ENCODE data around the gene FYN. TPM values are rescaled to one million over a fixed set of nuclear protein-coding genes. Genes with fewer than 3 reads are reported as not detected.
A peak's percentile ranks its signal among the peaks of the same experiment; 100 is the strongest.

Gene FYN
- total and polyA plus RNA-seq, 2 donors from 2014 or later = 34.5 to 52.4 TPM

GRCh38 chr6:111812060-111813038 lies 60.9 kb downstream of the FYN start:
- no peaks in the 10 kb centered on the region for H3K36me3 ChIP-seq (ENCODE audit: control insufficient read depth in 2 of 3, insufficient read depth in 3 of 3, low read length in 3 of 3)
- FAIRE-seq = no peak
- H3K9me3 ChIP-seq (ENCODE audit: control insufficient read depth in 2 of 3, insufficient read depth in 1 of 3, low read length in 3 of 3) = no peaks in the 10 kb centered on the region
- no peak overlapping the region for H3K9ac ChIP-seq (ENCODE audit: low read length in 3 of 3)
- intact Hi-C loops (cut with DNase I) = no loop called here
- H3K4me1 ChIP-seq (ENCODE audit: control insufficient read depth in 2 of 3, insufficient read depth in 2 of 3, low read depth in 1 of 3, low read length in 3 of 3) = no peaks in the 10 kb centered on the region
- H3K27me3 ChIP-seq (ENCODE audit: control insufficient read depth, insufficient read depth, low read length) = no peaks in the 10 kb centered on the region
- DNase-seq = peak in 2 of 5 donors; percentile 40 to 45
- H3K27ac ChIP-seq (ENCODE audit: low read depth in 2 of 2, low read length in 2 of 2) = no peak overlapping the region
- H3K4me3 ChIP-seq (ENCODE audit: low read length in 3 of 3) = no peak overlapping the region
- TF ChIP-seq, protein P1, sequence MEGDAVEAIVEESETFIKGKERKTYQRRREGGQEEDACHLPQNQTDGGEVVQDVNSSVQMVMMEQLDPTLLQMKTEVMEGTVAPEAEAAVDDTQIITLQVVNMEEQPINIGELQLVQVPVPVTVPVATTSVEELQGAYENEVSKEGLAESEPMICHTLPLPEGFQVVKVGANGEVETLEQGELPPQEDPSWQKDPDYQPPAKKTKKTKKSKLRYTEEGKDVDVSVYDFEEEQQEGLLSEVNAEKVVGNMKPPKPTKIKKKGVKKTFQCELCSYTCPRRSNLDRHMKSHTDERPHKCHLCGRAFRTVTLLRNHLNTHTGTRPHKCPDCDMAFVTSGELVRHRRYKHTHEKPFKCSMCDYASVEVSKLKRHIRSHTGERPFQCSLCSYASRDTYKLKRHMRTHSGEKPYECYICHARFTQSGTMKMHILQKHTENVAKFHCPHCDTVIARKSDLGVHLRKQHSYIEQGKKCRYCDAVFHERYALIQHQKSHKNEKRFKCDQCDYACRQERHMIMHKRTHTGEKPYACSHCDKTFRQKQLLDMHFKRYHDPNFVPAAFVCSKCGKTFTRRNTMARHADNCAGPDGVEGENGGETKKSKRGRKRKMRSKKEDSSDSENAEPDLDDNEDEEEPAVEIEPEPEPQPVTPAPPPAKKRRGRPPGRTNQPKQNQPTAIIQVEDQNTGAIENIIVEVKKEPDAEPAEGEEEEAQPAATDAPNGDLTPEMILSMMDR (IDR thresholded peaks at IDR 0.05; ENCODE audit: borderline replicate concordance, extremely low read depth, insufficient read depth) = no peak

DNA sequence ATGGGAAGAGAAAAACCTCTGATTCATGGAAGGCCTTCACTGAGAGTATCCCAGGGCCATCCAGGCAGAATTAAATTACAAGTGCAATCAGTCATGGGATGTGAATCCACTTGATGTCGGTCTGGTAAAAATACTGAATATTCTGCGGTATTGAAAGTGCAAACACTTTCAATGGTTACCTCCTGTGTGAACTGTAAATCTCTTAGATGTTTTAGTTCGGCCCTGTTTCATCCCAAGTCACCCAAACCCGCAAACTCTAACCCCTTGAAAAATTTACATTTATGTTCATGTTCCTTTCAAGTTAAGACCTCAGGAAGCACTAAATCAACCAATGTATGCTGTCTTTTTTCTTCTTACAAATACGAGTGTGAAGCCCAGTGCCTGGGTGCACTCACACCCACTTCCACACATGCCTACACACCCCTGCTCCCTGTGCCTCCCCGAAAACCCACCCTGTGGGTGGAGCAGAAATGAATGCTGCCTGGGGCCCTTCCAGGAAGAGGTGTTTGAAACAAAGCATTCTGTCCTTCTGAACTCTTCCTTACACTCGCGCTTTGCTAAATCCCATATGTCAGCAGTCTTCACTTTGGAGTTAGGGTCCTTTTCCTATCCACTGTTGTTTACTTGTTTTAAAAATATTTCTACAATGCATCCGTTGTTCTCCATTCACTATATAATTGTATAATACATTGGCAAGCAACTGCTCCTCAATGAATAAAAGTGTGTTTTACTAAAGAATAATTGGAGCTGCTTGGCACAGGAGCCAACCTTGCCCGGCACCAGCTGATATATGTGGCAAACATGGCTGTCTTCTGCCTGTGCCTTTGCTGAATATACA lies 62.7 kb downstream of the FYN start:
- Histone ChIP-seq H3K27ac (ENCODE audit: low read depth in 2 of 2, low read length in 2 of 2) (no peak overlapping the region), H3K27me3 (ENCODE audit: control insufficient read depth, insufficient read depth, low read length) (no peaks in the 10 kb centered on the region), H3K4me1 (ENCODE audit: control insufficient read depth in 2 of 3, insufficient read depth in 2 of 3, low read depth in 1 of 3, low read length in 3 of 3) (peaks cover 0 to 6% (median 5%) of the 10 kb centered on the region in 3 donors), H3K4me3 (ENCODE audit: low read length in 3 of 3) (no peak overlapping the region), H3K9me3 (ENCODE audit: control insufficient read depth in 2 of 3, insufficient read depth in 1 of 3, low read length in 3 of 3) (no peaks in the 10 kb centered on the region), H3K9ac (ENCODE audit: low read length in 3 of 3) (no peak overlapping the region), H3K36me3 (ENCODE audit: control insufficient read depth in 2 of 3, insufficient read depth in 3 of 3, low read length in 3 of 3) (no peaks in the 10 kb centered on the region)
- TF ChIP-seq, protein P1 (IDR thresholded peaks at IDR 0.05; ENCODE audit: borderline replicate concordance, extremely low read depth, insufficient read depth) = no peak
- no peak for FAIRE-seq
- intact Hi-C loops (cut with DNase I) = no loop called here
- peak in 2 of 5 donors; percentile 52 to 56 for DNase-seq

GRCh38 chr6:111809766-111810165 lies 63.5 kb downstream of the FYN start:
- intact Hi-C loops (cut with DNase I) = no loop called here
- FAIRE-seq = no peak

More at GRCh38 chr6:111809766-111810165, 63.5 kb downstream of the FYN start:
- Histone ChIP-seq H3K4me1 (ENCODE audit: control insufficient read depth in 2 of 3, insufficient read depth in 2 of 3, low read depth in 1 of 3, low read length in 3 of 3) (peaks cover 5 to 6% (median 5%) of the 10 kb centered on the region in 3 donors), H3K27me3 (ENCODE audit: control insufficient read depth, insufficient read depth, low read length) (no peaks in the 10 kb centered on the region), H3K27ac (ENCODE audit: low read depth in 2 of 2, low read length in 2 of 2) (no peak overlapping the region), H3K4me3 (ENCODE audit: low read length in 3 of 3) (no peak overlapping the region), H3K9me3 (ENCODE audit: control insufficient read depth in 2 of 3, insufficient read depth in 1 of 3, low read length in 3 of 3) (no peaks in the 10 kb centered on the region), H3K36me3 (ENCODE audit: control insufficient read depth in 2 of 3, insufficient read depth in 3 of 3, low read length in 3 of 3) (no peaks in the 10 kb centered on the region), H3K9ac (ENCODE audit: low read length in 3 of 3) (no peak overlapping the region)
- TF ChIP-seq, protein P1 (IDR thresholded peaks at IDR 0.05; ENCODE audit: borderline replicate concordance, extremely low read depth, insufficient read depth) = no peak
- no peak for DNase-seq
